Activated effector memory CD4-positive, alpha-beta T cell treated with Interleukin-2 at 50 U/mL for 16 hours (primary cell): ENCODE measurements around the gene UNCX.
"Not testable (repeated sequence)": the region's sequence is repeated elsewhere in the genome, so short reads cannot be mapped to it uniquely, and the experiment has no call there.

Experiments
- DNase-seq: peaks from one replicate; pipeline ENCODE4 v3.0.0-alpha.2; 2020

The UNCX gene

GRCh38 chr7:1260244-1260635 lies 27.6 kb downstream of the UNCX start:
- no peak for DNase-seq

- not testable (repeated sequence) for DNase-seq
Measured at GRCh38 chr7:1261036-1261435, 28.4 kb downstream of the UNCX start.

DNA sequence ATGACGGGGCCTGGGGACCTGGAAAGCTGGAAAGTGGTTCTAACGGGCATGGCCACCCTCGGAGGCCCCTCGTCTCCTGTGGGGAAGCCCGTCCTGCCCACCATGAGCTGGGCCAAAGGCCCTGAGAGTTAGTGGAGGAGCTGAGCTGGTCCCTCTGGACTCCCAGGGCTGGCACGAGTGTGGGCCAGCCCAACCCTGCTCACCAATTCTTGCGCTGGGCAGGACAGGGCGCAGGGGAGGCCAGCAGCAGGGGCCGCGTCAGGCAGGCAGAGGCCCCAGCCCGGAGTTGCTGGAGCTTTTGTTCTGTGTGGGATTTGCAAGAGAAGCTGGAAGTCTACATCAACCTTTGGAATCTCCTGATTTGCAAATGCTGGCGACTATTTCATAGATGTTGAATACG lies 29.8 kb downstream of the UNCX start:
- DNase-seq: no peak

DNA sequence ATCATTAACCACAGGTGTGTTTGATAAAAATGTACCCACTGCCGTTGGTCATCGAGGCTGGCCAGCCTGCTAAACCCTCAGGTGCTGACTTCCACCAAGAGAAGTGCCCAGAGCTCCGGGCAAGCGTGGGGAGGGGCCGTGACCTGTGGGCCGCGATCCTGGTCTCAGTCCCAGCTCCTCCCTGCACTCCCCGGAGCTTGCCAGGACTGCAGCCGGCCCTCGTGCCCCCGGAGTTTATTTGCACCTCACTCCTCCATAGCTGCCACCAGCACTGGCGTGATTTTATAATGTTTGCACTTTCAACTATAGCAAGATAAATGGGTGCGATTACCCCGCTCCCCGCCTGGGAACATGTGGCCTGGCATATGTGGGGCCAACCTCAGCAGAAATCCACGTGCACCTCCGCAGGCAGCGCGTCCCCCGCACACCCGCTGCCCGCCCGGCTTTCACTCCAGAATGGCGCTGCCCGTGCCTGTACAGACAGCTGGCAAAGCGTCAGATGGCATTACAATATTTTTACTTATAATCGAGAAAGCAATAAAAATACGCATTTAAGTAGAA lies 30.8 kb downstream of the UNCX start:
- no peak for DNase-seq

DNA sequence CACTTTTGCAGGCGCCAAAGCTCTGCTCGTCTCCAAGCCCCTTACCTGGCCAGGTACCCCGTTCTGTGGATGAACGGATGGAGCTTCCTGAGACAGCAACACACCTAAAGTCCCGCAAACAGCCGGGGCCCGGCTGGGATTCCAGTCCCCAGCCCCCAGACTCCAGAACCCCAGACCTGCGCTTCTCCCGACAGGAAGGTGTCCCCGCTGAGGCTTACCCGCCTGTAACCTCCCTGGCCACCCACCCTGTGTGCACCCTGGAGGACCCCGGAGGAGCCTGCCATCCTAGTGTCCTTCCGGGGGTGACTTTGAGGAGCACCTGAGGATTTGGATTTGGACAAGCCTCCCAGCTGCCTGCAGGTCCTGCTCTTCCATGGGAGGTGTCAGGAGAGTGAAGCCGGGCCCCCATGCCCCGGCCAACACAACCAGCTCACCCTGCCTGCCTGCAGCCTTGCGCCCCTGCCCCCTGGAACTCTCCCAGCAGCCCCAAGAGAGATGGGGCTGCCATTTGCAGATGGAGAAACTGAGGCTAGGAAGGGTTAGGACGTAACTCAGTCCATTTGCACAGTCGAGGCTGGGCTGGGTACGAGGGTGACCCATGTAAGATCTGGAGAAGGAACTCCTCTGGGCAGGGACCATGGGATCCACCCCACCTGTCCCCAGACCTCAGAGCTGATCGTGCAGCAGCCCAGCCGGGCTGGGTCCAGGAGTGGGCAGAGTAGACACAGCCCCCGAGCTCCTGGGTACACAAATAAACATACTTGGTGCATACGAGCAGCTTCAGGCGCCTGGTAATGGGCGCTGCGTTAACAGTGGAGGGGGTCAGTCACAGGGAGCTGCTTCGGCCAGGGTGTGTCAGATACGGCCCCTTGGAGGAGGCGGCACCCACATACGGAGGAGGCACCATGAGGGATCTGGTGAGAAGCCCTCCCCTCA lies 31.9 kb downstream of the UNCX start:
- DNase-seq: no peak

DNA sequence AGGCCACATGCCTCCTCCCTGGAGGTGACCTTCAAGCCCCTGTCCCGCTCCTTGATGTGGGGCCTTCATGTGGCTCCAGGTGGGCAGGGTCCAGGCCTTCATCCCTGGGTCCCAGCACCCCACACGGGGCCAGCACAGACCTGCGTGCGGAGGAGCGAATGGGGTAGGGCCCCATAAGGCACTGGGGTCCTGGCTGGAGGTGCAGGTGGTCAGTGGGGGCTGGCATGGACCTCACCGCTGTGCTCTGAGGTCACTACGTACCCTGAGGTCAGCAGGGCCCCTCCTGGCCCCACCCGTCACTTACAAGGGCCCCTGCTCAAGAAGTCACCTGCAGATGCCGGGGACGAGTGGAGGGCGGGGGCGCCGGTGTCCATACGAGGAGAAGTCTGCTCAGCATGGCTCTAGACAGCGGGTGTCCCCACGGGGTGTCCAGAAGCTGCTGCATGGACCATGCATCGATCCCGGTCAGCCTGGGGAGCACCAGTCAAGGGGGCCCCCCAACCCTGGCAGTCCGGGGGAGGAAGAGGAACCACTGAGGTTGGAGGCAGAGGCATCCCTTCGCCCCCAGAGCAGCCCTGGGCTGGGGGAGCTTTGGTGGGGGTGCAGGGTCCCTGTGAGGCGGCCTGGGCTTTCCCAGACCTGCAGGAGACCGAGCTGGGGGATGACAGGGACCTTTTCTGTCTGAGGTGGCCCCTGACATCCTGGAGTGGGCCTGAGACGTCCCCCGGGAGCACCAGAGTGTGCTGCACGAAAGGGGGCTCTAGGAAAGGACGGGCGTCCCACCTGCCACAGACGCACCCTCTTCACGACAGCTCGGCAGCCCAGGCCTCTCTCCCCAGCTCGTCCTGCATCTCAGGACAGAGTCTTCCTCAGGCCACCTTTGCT lies 34.6 kb downstream of the UNCX start:
- DNase-seq: no peak

DNA sequence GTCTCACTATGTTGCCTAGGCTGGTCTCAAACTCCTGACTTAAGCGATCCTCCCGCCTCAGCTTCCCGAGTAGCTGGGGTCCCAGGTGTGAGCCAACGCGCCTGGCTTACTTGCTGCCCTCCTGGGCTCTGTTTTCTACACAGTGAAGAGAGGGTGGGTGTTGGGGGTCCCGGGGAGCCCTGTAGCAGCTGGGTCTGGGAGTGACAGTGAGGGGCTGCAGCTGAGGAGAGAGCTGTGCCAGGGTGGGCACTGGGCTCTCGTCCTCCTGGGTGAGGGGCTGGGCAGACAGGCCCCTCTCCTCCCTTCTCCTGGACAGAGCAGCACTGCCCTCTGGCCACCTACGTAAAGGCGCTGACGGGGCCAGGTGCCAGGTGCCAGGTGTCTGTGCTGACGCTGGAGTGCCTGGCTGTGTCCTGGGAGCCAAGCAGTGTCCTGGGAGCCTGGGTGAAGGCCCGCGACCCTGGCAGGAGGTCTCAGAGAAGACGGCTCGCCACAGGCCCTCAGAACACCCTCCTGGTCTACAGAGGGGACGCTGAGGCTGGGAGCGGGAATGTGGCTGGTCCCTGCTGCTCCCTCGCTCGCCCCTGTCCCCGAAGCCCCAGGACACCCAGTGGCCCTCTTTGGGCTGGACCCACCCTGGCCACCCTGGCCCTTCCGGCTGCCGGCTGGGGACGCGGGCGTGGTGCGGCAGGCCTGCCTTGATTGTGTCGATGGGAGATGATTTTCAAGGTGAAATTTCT lies 35.6 kb downstream of the UNCX start:
- DNase-seq: no peak

DNA sequence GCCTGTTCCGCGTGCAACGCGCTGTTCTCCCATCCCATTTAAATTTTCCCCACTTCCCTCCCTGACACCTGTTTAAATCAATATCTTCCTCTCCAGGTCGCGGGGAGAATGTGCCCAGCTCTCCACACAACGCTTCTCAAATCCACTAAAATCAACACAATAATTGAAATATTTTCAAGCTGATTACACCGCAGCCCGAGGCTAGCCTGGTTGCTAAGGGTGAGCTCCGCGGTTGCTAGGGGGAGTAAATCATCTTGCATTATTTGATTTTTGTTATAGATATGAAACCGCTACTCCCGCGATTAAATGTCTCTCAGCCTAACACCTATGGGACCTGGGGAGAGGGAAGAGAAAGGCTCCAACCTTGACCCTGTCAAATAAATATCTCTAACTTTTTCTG lies 36.2 kb downstream of the UNCX start:
- DNase-seq: no peak

- DNase-seq: no peak
Measured at GRCh38 chr7:1269336-1269890, 36.7 kb downstream of the UNCX start.

GRCh38 chr7:1270181-1270580 lies 37.5 kb downstream of the UNCX start:
- DNase-seq: no peak

DNA sequence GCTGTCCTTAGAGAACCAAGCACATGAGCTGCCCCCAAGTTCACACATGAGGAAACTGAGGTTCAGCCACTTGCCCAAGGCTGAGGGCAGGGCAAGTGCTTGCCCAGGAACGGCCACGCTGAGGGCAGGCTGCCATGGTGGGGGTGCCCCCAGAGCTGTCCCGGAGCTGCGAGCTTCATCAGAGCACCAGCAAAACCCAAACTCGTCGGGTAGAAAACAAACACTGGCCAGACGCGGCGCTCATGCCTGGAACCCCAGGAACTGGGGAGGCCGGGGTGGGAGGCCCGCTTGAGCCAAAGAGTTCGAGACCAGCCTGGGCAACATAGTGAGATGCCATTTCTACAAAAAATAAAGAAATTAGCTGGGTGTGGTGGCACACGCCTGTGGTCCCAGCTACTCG lies 38.4 kb downstream of the UNCX start:
- DNase-seq: no peak

- no peak for DNase-seq
Measured at GRCh38 chr7:1271656-1272055, 39.0 kb downstream of the UNCX start.

- not testable (repeated sequence) for DNase-seq
Measured at GRCh38 chr7:1272136-1272535, 39.5 kb downstream of the UNCX start.

DNA sequence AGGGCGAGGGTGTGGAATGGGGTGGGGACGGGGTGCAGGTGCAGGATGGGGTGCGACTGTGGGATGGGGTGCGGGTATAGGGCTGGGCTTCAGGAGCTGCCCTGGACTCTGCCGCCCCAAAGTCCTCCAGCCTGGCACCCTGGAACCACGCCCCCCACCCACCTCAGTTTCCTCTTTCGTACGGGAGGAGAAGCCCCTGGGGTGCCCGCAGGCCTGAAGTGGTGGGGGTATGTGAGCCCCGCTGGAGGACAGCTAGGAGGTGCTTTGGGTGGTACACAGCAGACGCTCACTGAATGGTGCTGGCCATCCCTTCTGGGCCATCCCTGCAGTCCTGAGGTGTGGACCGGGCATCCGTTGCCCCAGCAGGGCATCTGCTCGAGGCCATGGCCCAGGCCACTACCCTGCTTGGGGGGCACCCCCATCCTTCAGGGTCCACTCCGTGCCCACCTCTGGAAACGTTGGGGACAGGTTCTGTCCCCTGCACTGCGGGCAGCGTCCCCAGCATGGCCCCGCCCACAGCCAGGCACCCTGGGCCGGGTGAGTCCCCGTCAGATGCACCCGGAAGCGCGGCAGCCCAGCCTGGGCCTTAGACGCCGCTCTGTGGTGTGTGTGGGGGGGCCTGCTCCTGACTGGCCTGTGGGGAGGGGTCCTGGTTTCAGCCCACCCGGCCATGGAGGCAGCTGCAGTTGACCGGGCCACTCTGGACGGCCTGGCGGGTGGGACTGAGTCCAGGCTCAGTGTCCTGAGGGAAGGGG lies 41.6 kb downstream of the UNCX start:
- no peak for DNase-seq

DNA sequence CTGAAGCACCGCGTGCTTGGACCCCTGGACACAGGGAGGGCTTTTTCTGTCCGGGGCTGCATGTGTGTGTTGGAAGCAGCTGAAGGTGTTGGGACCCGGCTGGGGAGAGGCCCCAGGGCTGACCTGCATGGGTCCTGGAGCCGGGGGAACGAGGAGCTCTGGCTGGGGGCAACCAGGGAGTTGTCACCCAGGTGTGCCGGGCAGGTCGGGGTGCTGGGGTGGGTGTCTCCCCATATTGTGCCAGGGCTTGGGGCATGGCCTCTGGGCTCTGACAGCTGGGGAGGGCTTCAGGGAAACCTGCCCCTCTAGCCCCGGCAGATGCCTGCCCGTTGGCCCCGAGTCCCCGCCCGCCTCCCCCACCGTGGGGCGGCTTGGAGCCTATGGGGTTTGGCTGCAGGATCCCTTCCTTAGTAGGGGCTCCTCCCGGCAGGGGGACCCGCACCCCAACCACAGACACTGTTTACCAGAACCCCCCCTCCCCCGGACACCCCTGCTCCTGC lies 42.3 kb downstream of the UNCX start:
- no peak for DNase-seq

GRCh38 chr7:1275451-1276381 lies 43.0 kb downstream of the UNCX start:
- DNase-seq: no peak

GRCh38 chr7:1276626-1277175 lies 44.0 kb downstream of the UNCX start:
- no peak for DNase-seq

DNA sequence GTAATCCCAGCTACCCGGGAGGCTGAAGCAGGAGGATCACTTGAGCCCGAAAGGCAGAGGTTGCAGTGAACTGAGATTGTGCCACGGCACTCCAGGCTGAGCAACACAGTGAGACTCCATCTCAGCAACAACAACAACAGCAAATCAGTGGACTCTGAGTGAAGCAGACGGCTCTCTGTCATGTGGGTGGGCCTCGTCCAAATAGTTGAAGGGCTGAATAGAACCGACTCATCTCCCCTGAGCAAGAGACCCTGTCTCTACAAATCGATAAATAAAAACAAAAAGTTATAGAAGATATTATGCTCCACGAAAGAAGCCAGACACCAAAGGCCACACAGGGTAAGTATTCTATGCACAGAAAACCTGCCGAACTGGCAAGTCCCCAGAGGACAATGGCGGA lies 45.9 kb downstream of the UNCX start:
- DNase-seq: no peak

- no peak for DNase-seq
Measured at GRCh38 chr7:1279041-1279440, 46.4 kb downstream of the UNCX start.

DNA sequence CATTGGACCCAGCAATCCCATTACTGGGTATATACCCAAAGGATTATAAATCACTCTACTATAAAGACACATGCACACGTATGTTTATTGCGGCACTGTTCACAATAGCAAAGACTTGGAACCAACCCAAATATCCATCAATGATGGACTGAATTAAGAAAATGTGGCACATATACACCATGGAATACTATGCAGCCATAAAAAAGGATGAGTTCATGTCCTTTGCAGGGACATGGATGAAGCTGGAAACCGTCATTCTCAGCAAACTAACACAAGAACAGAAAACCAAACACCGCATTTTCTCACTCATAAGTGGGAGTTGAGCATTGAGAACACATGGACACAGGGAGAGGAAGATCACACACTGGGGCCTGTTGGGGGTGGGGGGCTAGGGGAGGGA lies 47.2 kb downstream of the UNCX start:
- not testable (repeated sequence) for DNase-seq
